ENCODE results near the gene TOMM34. TPM values are rescaled to one million over a fixed set of nuclear protein-coding genes. Genes with fewer than 3 reads are reported as not detected.
A peak's percentile ranks its signal among the peaks of the same experiment; 100 is the strongest.

Gene TOMM34
- polyA plus RNA-seq, 1 donor (not counting 4 experiments of a cell fraction or from before 2014, with no cell fraction given): 32.9 TPM

GRCh38 chr20:44909872-44910689 is 50.1 kb downstream of the TOMM34 start, which contains the start of gene PABPC1L:
TSS of gene PABPC1L (plus strand) at chr20:44910060. CDS start at chr20:44910144, 84 bp downstream.
- H3K79me2 ChIP-seq (ENCODE audit: control insufficient read depth, insufficient read depth, low read length): peaks cover 3% of the 10 kb centered on the region
- TF ChIP-seq EZH2 (IDR thresholded peaks at IDR 0.05; ENCODE audit: low read length) (no peak), CTCF (optimal IDR thresholded peaks at IDR 0.05 in 1 of 3, IDR thresholded peaks at IDR 0.05 in 1 of 3, conservative IDR thresholded peaks at IDR 0.05 in 1 of 3; ENCODE audit: extremely low read depth in 1 of 3, insufficient read depth in 2 of 3, low read length in 3 of 3) (no peak)
- H3K27me3 ChIP-seq (ENCODE audit: control insufficient read depth, extremely low read depth, insufficient read depth, low read length): no peaks in the 10 kb centered on the region
- H4K20me1 ChIP-seq (ENCODE audit: control insufficient read depth, extremely low read depth, insufficient read depth, low read length): peaks cover 10% of the 10 kb centered on the region
- dilution Hi-C loops (cut with MboI; ENCODE audit: extremely low pct_ligation_motif_present, low sequenced_read_pairs): no loop called here
- H3K9me1 ChIP-seq (ENCODE audit: control insufficient read depth, extremely low read depth, insufficient read depth, low read length): no peaks in the 10 kb centered on the region
- FAIRE-seq: no peak
- no peak for DNase-seq (ENCODE audit: low read depth, low spot score)
- H3K9ac ChIP-seq (ENCODE audit: control insufficient read depth, extremely low read depth, insufficient read depth, low read length): peak within 1 kb of the TSS; percentile 62
- H2AFZ ChIP-seq (ENCODE audit: control insufficient read depth, low read length): peak within 1 kb of the TSS; percentile 58
- H3K4me3 ChIP-seq (ENCODE audit: control insufficient read depth in 2 of 3, extremely low read depth in 1 of 3, insufficient read depth in 2 of 3, low read depth in 1 of 3, low read length in 3 of 3): peak within 1 kb of the TSS; percentile 57 to 79 (median 75)
- peaks cover 6% of the 10 kb centered on the region for H3K4me1 ChIP-seq (ENCODE audit: control insufficient read depth, extremely low read depth, insufficient read depth, low read length)
- peaks cover 11 to 16% of the 10 kb centered on the region in 2 experiments for H3K36me3 ChIP-seq (ENCODE audit: control insufficient read depth in 2 of 2, extremely low read depth in 1 of 2, insufficient read depth in 2 of 2, low read length in 2 of 2)
- peak within 1 kb of the TSS; percentile 10 for H3K27ac ChIP-seq (ENCODE audit: control insufficient read depth, insufficient read depth, low read length)
- H3K9me3 ChIP-seq (ENCODE audit: control insufficient read depth, low read depth, low read length): no peaks in the 10 kb centered on the region
- peak within 1 kb of the TSS; percentile 87 for H3K4me2 ChIP-seq (ENCODE audit: control insufficient read depth, extremely low read depth, insufficient read depth, low read depth, low read length)

- H3K27me3 ChIP-seq (ENCODE audit: control insufficient read depth, extremely low read depth, insufficient read depth, low read length): no peaks in the 10 kb centered on the region
- peaks cover 6% of the 10 kb centered on the region for H3K4me1 ChIP-seq (ENCODE audit: control insufficient read depth, extremely low read depth, insufficient read depth, low read length)
- no peak for FAIRE-seq
- no peak for DNase-seq (ENCODE audit: low read depth, low spot score)
- peak overlapping the region; percentile 20 for H3K9ac ChIP-seq (ENCODE audit: control insufficient read depth, extremely low read depth, insufficient read depth, low read length)
- H3K9me1 ChIP-seq (ENCODE audit: control insufficient read depth, extremely low read depth, insufficient read depth, low read length): no peaks in the 10 kb centered on the region
- H3K4me3 ChIP-seq (ENCODE audit: control insufficient read depth in 2 of 3, extremely low read depth in 1 of 3, insufficient read depth in 2 of 3, low read depth in 1 of 3, low read length in 3 of 3): peak overlapping the region; percentile 57 to 79 (median 75)
- no peaks in the 10 kb centered on the region for H3K9me3 ChIP-seq (ENCODE audit: control insufficient read depth, low read depth, low read length)
- peaks cover 12 to 21% of the 10 kb centered on the region in 2 experiments for H3K36me3 ChIP-seq (ENCODE audit: control insufficient read depth in 2 of 2, extremely low read depth in 1 of 2, insufficient read depth in 2 of 2, low read length in 2 of 2)
- TF ChIP-seq CTCF (optimal IDR thresholded peaks at IDR 0.05 in 1 of 3, IDR thresholded peaks at IDR 0.05 in 1 of 3, conservative IDR thresholded peaks at IDR 0.05 in 1 of 3; ENCODE audit: extremely low read depth in 1 of 3, insufficient read depth in 2 of 3, low read length in 3 of 3) (no peak), EZH2 (IDR thresholded peaks at IDR 0.05; ENCODE audit: low read length) (no peak)
- H2AFZ ChIP-seq (ENCODE audit: control insufficient read depth, low read length): no peak overlapping the region
- peak overlapping the region; percentile 71 for H3K4me2 ChIP-seq (ENCODE audit: control insufficient read depth, extremely low read depth, insufficient read depth, low read depth, low read length)
- H3K27ac ChIP-seq (ENCODE audit: control insufficient read depth, insufficient read depth, low read length): peak overlapping the region; percentile 10
- dilution Hi-C loops (cut with MboI; ENCODE audit: extremely low pct_ligation_motif_present, low sequenced_read_pairs): no loop called here
- H3K79me2 ChIP-seq (ENCODE audit: control insufficient read depth, insufficient read depth, low read length): peaks cover 5% of the 10 kb centered on the region
- H4K20me1 ChIP-seq (ENCODE audit: control insufficient read depth, extremely low read depth, insufficient read depth, low read length): peaks cover 10% of the 10 kb centered on the region
These were observed 51.0 kb downstream of the TOMM34 start for GRCh38 chr20:44908987-44909871.

All from keratinocyte (primary cell).